Stimulated activated CD4-positive, alpha-beta T cell treated with anti-CD3 and anti-CD28 coated beads, Interleukin-2, amount 100 ng/mL, for 48 hours (primary cell): ENCODE data around the gene VAT1L.
"Not testable (repeated sequence)": the region's sequence is repeated elsewhere in the genome, so short reads cannot be mapped to it uniquely, and the experiment has no call there.

Experiments used
- DNase-seq, 2 donors: peaks; one replicate each; pipeline ENCODE4 v3.0.0-alpha.2; 2020

VAT1L gene

DNA sequence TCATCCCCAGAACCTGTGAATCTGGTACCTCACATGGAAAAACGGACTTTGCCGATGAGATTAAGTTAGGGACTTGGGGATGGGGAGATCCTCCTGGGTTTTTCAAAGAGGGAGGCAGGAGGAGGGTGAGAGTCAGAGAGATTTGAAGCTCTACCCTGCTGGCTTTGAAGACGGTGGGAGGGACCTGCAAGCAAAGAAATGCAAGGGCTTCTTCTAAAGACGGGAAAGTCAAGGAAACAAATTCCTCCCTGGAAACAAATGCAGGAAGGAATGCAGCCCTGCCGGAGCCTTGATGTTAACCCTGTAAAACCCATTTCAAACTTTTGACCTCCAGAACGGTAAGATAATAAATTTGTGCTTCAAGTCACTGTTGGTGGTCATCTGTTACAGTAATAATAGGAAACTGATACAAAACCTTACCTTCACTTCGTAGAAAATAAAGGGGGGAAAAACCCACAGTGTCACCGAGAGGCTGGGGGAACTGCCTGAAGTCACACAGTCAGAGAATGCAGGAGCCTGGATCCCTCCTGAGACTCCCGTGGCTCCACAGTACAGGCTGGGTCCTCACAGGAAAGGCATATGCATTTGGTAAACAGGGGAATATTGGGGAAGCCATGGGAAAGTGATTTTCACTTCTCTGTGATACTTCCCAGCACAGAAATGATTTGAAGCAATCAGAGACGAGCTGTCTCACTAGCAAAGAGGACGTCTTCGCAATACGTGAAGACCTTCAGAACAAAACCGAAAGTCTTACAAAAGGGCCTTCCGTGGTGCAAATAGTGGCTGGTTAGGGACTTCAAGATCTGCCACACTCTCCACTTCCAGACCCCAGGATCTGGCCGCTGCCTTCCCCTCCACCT, 175.1 kb downstream of the VAT1L start:
- DNase-seq, result no peak

DNA sequence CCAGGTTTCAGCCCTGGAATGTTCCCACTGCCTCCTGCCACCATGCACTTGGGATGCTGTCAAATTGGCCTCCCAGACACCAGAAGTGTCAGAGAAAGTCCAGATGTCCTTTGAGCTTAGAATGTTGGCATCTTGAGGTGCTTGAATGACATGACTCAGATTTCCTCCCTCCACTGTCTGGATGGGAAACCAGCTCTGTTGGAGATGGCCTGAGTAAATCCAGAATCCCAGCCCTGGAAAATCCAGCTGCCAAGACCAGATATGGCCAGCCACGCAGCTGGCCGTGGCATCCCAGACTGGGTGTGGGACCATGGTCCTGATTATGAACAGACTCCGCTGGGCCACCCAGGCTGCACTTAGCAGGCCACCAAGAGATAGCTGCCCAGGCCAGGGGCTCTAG, 177.0 kb downstream of the VAT1L start:
- no peak for DNase-seq

DNA sequence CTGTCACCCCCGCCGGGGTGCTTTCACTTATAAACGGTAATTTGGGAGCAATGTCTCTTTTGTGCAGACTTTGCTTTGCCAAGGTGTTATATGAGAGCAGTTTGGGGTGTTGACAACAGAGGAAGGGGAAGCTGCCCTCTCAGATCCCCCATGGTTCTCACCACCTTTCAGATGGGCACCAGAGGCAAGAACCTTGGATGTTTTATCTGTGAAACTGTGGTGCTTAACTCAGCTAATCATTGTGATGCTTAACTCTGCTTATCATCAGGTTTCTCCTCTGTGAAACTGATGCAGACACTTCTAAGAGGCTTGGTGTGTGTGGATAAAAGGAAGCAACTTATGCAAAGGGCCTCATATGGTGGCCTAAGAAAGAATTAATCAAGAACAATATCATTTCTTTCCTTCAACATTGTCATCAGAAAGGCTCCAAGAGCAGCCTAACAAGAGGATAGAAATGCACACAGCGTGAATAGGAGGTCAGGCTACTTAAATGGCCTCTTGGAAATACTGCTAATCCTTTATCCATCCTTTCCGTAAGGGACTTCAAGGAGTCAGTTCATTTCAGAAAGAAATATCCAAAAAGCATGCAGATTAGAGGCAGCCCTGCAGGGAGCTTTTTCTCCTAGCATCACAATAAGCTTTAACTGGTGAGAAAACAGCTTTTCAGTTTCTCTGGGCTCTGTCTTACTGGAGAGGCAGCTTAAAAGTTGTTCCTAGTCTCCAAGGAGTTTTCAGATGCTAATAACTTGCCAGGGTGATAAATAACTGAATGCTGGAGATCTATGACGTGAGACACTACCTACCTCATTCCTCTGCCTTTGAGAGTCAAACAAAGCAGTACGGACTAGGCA, 178.9 kb downstream of the VAT1L start:
- DNase-seq, result no peak

DNA sequence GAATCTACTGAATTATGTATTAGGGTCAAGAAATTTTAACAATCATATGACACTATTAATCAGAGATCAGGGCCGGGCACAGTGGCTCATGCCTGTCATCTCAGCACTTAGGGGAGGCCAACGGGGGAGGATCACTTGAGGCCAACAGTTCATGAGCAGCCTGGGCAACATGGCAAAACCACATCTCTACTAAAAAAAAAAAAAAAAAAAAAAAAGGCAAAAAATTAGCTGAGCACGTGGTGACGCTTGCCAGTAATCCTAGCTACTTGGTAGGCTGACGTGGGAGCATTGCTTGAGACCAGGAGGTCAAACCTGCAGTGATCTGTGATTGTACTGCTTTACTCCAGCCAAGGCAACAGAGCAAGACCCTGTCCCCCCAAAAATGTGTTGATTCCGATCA, 181.5 kb downstream of the VAT1L start:
- no peak for DNase-seq

DNA sequence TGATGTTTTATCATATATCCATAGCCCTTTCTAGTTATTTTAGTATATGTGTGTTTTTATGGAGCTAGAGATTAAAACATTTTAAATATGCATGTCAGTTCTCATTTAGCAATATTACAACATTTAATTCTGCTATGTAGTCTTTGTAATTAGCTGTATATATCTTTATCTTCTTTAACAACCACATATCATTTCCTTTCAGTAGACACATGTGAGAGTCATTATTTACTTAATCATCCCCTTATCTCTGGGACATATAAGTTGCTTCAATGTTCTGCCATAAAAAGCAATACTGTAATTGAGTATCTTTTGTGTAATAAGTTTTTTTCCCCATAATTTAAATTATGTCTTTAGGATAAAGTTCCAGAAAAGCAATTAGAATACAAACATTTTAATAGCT, 182.0 kb downstream of the VAT1L start:
- no peak for DNase-seq

DNA sequence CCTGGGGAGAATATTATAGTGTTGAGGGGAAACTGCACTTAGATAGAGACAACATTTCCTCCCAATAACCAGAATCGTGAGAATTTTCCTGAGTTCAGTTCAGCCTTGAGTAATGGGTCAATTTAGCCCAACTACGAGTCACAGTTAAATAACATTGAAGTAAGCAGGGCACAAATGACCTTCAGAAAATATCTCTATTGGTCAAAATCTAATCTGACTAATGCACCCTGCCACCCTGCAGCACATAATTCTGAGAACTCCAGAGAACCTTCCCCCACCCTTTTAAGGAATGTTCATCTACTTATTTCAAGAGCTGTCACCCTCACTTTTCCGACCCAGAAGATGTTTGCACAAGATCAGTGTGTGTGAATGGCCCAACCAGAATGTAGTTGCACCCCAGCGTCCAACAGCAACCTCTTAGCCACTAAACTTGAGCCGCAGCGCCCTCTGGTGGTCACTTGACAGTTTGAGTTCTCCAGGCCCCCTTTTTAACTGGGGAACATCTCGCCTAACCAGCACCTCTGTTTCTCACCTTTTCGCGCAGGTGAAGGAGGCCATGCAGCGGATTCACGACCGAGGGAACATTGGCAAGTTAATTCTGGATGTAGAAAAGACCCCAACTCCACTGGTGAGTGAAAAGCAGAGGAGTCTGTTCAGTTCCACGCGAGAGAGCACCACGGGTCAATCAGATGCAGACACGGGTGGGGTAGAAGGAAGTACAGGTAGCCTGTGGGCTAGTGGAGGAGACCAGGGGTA, 183.1 kb downstream of the VAT1L start:
- DNase-seq, result peak; percentile 77 to 82

DNA sequence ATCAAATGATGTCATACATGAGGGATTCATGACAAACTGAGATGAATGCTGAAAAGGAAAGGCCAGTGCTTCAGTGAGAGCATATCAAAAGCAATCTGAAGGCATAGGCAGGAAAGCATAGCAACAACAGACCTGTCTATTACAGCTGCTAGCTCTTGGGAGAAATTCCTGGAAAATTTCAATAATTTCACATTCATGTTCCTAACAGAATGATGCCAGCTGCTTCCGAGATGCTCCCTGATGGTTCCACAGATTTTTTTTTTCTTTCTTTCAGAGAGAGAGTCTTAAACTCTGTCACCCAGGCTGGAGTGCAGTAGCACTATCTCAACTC, 183.7 kb downstream of the VAT1L start:
- DNase-seq, result no peak

DNA sequence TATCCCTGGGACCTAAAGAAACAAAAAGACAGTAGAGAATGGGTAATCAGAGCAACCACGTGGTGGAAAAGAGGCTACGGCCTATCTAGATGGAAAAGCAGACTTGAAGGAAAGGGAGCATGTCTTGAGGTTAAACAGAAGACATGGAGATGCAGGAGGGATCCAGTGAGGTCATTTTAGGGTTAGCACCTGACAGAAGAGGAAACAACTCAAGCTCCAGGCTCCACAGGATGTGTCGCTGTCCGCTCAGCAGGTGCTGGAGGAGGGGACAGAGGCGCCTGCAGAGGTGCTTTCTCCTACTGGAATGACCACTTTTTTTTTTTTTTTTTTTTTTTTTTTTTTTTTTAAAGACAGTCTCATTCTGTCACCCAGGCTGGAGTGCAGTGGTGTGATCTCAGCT, 186.5 kb downstream of the VAT1L start:
- no peak for DNase-seq

DNA sequence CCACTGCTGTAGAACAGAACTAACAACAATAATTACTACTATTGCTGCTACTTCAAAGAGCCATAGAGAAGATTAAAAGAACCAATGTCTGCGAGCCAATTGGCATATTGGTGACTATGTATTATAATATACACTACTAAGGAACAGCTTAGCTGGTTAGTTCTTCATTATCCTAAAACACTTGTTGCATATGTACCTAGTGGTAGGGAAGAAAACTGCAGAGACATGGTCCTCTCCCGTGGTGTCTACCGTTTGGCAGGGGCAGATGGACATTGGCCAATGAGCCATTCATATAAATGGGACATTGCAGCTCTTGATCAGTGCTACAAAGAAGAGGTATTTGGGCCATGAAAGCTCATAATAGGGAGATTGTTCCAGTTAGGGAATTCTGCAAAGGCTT, 187.6 kb downstream of the VAT1L start:
- DNase-seq, result no peak

DNA sequence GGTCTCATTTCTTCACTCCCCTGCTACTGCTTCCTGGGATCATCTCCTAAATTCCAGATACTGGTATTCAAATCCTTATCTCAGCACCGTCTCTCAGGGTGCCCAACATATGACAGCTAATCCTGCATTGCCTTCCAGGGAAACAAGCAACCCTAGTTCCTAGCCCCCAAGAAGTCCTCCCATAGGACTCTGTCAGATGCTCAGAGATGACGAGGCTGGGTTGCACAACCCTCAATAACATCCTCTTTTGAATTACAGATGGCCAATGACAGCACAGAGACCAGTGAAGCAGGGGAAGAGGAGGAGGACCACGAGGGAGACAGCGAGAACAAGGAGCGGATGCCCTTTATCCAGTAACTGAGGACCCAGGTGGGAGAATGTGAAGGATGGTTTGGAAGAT, 189.0 kb downstream of the VAT1L start:
- DNase-seq, result no peak

DNA sequence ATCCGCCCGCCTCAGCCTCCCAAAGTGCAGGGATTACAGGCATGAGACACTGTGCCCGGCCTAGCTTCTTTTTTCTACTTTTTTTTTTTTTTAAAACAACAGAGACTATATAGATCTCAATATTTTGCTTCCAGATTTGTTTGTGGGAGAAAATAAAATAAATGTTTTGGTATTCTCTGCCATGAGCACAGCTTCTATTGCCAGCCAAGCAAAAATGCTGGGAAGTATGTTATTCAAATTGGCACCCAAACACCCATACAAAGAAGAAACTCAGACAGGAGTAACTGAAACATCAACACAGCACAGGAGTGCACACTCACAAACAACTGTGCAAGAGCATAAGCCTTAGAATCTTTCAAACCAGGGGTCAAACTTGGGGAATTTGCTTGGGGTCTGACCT, 196.7 kb downstream of the VAT1L start:
- DNase-seq, result no peak

DNA sequence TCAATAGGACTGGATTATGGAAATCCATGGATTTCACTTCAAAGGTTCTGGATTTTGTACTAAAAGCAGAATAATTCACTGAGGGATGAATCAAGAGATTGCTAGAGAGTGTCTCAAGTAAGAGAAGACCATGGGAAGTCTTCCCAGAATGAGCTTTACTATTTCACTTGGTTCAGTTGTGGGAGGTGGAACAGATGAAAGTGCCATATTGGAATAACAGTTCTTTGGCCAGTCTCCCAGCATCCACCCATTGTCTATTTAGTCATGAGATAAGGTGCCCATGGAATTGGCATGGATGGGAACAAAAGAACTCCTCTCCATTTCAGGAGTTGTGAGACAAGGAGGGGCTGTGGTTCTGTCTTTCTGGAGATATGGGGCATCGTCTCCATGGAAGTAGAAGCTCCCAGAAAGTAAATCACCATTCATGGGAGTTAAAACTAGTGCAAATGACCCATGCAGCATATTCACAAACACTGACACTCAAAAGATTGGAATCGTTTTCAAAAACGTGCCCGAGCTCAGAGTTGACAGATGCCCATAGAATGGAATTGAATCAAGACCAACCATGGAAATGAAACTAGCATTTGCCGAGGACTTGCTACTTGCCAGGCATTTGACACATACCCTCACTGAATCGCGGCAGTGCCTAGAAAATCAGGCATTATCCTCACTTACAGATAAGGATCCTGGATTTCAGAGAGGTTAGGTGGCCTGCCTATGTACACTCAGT, 197.8 kb downstream of the VAT1L start:
- DNase-seq, result no peak

DNA sequence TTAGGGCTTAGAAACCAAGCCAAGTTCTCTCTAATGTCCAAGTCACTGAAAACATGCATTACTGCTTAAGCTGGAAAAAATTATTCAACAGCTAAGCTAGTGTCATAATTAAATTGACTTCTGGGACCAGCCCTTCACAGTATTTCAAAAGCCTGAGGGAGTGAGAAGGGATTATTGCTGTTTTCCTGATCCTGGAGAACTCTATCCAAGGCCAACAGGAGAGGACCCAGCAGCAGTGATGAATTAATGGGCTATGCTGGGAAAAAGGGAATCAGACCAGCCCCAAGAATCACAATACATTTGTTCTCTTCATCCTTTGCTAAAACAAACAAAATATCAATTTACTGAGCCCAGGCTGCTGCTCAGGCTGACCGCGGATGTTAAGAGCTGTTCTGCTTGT, 199.4 kb downstream of the VAT1L start:
- DNase-seq, result no peak

DNA sequence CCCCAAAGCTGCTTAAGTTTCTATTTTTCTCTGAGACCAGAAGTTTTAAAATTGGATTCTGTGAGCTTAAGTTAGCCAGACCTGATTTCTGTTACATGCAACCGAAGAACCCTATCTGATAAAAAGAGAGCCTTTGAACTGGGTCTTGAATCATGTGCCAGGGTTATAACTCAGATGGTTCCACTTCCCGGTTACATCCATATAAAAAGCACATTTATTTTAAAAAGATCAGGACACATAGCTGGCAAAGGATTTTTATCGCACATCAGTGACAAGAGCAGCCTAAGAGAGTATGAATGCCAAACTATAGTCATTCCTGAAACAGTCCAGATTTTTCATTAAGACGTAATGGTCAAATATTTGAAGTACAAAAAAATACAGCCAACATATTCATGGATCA, 201.5 kb downstream of the VAT1L start:
- no peak for DNase-seq

DNA sequence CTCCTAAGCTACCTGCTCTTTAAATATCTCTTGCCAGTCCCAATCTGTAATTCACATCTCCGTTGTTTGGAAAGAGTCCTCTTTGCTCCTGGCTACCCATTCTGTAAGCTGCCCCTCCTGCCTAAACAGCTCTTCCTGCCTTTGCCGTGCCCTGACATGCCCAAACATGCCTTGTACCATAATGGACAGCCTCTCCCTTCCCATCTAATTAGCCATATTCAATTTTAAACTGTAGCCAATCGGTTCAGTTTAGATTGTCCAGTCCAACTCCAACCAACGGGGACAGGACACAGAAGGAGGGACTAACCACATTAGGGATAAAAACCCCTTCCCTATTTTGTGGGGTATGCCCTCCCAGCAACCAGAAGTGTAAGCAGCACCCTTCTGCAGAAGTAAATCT, 203.3 kb downstream of the VAT1L start:
- DNase-seq, result no peak

DNA sequence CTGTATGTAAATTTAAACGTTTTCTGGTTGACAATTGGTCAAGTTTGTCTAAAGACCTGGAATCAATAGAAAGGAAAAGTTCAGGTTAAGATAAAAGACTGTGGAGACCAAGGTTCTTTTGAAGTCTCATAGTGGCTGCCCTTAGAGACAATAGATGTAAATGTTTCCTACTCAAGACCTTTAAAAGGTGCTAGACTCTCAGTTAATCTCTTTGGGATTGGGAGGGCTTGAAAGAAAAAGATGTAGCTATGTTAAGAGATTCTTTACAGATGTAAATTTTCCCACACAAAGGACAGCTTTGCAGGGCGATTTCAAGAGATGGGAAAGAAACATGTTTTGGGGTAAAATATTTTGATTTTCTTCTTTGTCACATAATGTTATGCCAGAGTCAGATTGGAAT, 204.0 kb downstream of the VAT1L start:
- DNase-seq, result not testable (repeated sequence)

DNA sequence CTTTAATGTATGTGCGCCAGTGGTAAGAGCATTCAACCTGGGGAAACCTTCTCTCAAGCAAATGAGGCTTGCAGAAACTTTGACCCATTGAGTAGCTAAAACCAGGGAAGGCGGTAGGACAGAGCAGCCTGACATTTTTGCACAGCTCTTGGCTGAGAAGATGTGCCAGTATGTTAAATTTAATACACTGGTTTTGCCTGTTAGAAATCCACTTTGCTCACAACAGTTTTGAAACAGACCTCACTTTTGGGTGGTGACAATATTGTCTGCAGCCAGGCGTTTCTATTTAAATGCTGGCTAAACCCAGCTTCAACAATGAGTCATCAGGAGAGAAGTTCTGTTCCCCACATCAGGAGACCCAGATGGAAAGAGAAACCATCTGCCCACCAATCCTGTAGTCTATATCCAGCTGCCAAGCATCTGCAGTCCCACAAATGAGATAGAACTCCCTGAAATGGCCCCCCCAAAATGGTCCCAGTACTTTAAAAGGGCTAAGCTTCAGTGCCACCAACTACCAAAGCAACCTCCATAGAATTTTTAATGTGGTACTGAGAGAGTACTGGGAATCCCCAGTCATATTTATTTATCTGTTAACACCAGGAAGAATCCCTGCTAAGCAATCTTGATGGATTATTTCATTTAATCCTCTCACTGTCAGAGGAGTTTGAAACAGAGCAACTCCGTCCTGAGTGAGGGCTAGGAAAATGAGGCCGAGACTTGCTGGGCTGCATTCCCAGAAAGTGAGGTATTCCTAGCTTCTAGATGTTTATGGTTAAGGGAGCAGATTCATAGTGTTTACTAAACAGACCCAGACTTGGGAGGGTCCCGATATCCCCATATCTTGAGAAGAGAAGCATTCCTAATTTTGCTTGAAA, 205.0 kb downstream of the VAT1L start:
- DNase-seq, result no peak

DNA sequence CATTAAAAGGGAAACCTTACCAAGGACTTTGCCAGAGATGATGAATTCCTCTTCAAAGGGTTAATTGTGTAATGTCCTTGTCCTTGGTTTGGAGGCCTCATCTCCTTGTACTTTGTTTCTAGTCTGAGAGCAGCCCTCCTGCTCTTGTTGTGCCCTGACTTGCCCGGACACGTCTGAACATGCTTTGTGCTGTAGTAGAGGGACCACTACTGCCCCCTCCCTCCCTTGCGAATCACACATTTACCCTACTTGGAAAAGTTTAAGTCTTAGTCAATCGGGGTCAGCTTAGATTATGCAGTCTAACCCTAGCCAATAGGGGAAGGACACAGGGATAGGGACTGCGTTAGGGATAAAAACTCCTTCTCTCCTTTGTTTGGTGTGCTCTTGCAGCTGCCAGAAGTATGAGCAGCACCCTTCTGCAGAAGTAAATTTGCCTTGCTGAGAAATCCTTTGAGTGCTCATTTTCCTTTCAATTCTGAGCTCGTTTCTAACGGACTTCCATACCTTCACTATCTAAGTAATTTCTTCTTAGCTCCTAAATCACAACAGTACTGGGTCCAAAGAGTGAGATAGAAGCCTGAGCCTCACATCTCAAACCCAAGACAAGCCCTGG, 207.6 kb downstream of the VAT1L start:
- DNase-seq, result no peak

DNA sequence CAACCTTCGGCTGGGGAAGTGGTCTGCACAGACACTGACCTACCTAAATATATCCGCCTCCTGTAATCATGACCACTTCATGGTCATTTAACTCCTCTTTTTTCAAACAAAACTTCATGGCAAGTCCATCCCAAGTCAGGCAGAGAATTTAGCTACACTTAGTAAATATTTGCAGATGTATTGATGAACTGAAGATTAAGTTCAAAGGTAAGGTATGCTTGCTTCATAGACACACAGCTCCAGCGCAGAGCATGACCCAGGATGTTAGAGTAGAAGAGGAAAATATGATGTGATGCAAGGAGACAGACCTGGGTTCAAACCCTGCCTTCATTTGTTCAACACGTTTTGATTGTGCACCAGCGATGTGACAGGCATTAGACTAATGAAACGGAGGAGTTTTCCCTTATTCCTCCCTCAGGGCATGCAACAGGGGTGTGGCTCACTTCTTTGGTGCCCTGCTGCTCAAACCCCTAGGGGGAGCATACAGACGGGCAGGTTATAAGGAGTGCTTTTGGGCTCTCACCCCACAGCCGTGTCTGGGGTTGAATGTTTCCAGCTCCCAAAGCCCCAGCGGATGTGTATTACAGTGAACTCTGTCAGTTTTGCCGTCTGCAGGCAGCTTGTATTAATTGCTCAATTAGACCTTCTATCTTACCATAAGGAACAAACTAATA, 210.1 kb downstream of the VAT1L start:
- no peak for DNase-seq

DNA sequence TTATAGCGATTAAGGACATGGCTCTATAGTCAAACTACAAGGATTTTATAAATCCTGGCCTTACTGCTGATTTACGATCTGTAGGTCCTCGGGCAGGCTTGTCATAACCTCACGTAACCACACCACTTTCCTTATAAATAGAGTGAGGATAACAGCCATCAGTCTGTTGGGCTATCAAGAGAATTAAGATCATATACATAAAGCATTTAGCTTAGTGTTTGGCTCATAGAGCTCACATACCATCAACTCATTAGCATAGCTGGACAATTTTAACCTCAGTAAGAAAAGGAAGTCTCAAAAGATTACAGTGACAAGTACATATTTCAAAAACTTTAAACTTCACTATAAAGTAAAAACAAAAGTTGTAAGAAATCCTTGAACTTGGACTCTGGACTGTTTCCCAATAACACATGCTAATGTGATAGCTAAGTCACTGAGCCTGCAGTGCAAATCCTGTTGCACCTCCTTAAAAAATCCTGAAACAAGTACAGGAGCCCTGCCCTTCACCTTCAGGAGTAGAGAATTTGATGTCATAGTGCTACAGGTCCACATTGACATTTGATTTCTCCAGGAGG, 213.2 kb downstream of the VAT1L start:
- no peak for DNase-seq
